HG03196 (cell line): Measurements from ENCODE around the gene KRTAP12-2.
"Not testable (repeated sequence)": the region's sequence is repeated elsewhere in the genome, so short reads cannot be mapped to it uniquely, and the experiment has no call there.

Source experiments
- ATAC-seq: cut with Tn5 transposase; IDR thresholded peaks from one replicate; pipeline ENCODE4 v1.9.1; 2021; ENCODE audit not compliant: unreplicated experiment

Gene KRTAP12-2

GRCh38 chr21:44632067-44632466 is 34.7 kb downstream of the KRTAP12-2 start:
- no peak for ATAC-seq

GRCh38 chr21:44630440-44630839 is 36.3 kb downstream of the KRTAP12-2 start:
- no peak for ATAC-seq

- ATAC-seq, result no peak
These were observed 37.9 kb downstream of the KRTAP12-2 start for GRCh38 chr21:44628707-44629391.

- not testable (repeated sequence) for ATAC-seq
These were observed 38.9 kb downstream of the KRTAP12-2 start for GRCh38 chr21:44627831-44628233.

- ATAC-seq, result not testable (repeated sequence)
These were observed 39.4 kb downstream of the KRTAP12-2 start for GRCh38 chr21:44627181-44627822.

- no peak for ATAC-seq
These were observed 40.0 kb downstream of the KRTAP12-2 start, which contains the start of gene KRTAP10-9 for GRCh38 chr21:44626673-44627143. TSS of gene KRTAP10-9 (plus strand) at chr21:44627093. CDS start at chr21:44627172, 79 bp downstream.

GRCh38 chr21:44626262-44626661 is 40.5 kb downstream of the KRTAP12-2 start:
- no peak for ATAC-seq

GRCh38 chr21:44625756-44626155 is 41.0 kb downstream of the KRTAP12-2 start:
- no peak for ATAC-seq

GRCh38 chr21:44623575-44623974 is 43.2 kb downstream of the KRTAP12-2 start:
- no peak for ATAC-seq

- ATAC-seq, result no peak
These were observed 46.8 kb downstream of the KRTAP12-2 start for GRCh38 chr21:44619886-44620285.

GRCh38 chr21:44618909-44619308 is 47.8 kb downstream of the KRTAP12-2 start:
- ATAC-seq, result no peak

- ATAC-seq, result no peak
These were observed 48.2 kb downstream of the KRTAP12-2 start for GRCh38 chr21:44618504-44618903.

GRCh38 chr21:44617071-44617501 is 49.6 kb downstream of the KRTAP12-2 start:
- ATAC-seq, result no peak

- no peak for ATAC-seq
These were observed 50.2 kb downstream of the KRTAP12-2 start for GRCh38 chr21:44616591-44616926.
